HepG2 (cell line): ENCODE results near the gene NOPCHAP1. TPM values are rescaled to one million over a fixed set of nuclear protein-coding genes. Genes with fewer than 3 reads are reported as not detected.

ENCODE experiments used
- ATAC-seq: fragments of 200-7000 bp; cut with Tn5 transposase; 3 replicates; pipeline ENCODE4 v1.9.1; 2020; ENCODE audit warnings: mild to moderate bottlenecking, moderate library complexity
- BruUV-seq: library from RNA; stranded (reverse); fragments of 400-500 nt; replicated peaks from 2 replicates; lab custom pipeline; 2021; lab: Mats Ljungman, UMichigan
- CTCF ChIA-PET: fragments of 300-600 bp; formaldehyde crosslinking; extraction: SDS; loops from one replicate; lab custom pipeline; 2021; ENCODE audit warnings: low total read pairs, inconsistent platforms, low intra/inter-chr PET ratio; lab: Yijun Ruan, JAX
- POLR2A ChIA-PET: fragments of 350-600 bp; sonication (Branson Sonifier 250); formaldehyde crosslinking; loops from one replicate; lab custom pipeline; 2020; ENCODE audit warnings: antibody characterized with exemption, inconsistent platforms; lab: Yijun Ruan, JAX
- DNase-seq: peaks from one replicate; pipeline ENCODE4 v3.0.0-alpha.2; 2015; ENCODE audit warnings: low spot score
- FAIRE-seq: peaks from 3 replicates; lab custom pipeline; 2011; peaks lifted over from hg19 to GRCh38; lab: Jason Lieb, UNC
- H2AFZ ChIP-seq: one replicate; pipeline ENCODE4 v1.6.1; 2011; ENCODE audit warnings: low read length, inconsistent platforms
- H3K27ac ChIP-seq: fragments of 300-600 bp; 3 replicates; pipeline ENCODE4 v1.8.0; 2011; ENCODE audit warnings: mixed run types, mild to moderate bottlenecking, mixed read lengths, low read length, inconsistent platforms; ENCODE audit not compliant: insufficient read depth; ENCODE audit errors: extremely low read length
- H3K27me3 ChIP-seq, 2 experiments: fragments of 200-600 bp in 1 of 2; 2 replicates in 1 of 2; 3 replicates in 1 of 2; pipeline versions ENCODE4 v1.6.0 to v1.8.0; 2011; ENCODE audit warnings: low read length in 2 of 2, mild to moderate bottlenecking in 2 of 2, moderate library complexity in 2 of 2, inconsistent platforms in 1 of 2; ENCODE audit not compliant: insufficient read depth in 2 of 2, control insufficient read depth in 1 of 2
- H3K36me3 ChIP-seq, 2 experiments: fragments of 200-600 bp in 1 of 2; replicated peaks in 1 of 2; 2 replicates in 1 of 2; 3 replicates in 1 of 2; pipeline versions ENCODE4 v1.5.1 to v1.8.0; 2011; ENCODE audit warnings: low read length in 2 of 2, inconsistent platforms in 1 of 2; ENCODE audit not compliant: insufficient read depth in 2 of 2, control insufficient read depth in 1 of 2
- H3K4me1 ChIP-seq: 2 replicates; pipeline ENCODE4 v1.5.1; 2012; ENCODE audit warnings: low read length, inconsistent platforms; ENCODE audit not compliant: insufficient read depth
- H3K4me2 ChIP-seq: 2 replicates; pipeline ENCODE4 v1.6.0; 2011; ENCODE audit warnings: low read depth, low read length, inconsistent platforms
- H3K4me3 ChIP-seq, 3 experiments: fragments of 200-600 bp in 1 of 3; sonication (generic), shearing (Covaris generic) in 1 of 3; replicated peaks in 1 of 3; 2 replicates each; pipeline ENCODE4 v1.5.1; 2011 to 2016; ENCODE audit warnings: low read length in 3 of 3, inconsistent platforms in 2 of 3, low read depth in 2 of 3, mild to moderate bottlenecking in 2 of 3, control low read depth in 1 of 3, mixed read lengths in 1 of 3; ENCODE audit not compliant: insufficient read depth in 1 of 3
- H3K79me2 ChIP-seq: one replicate; pipeline ENCODE4 v1.6.1; 2011; ENCODE audit warnings: low read length, inconsistent platforms; ENCODE audit not compliant: insufficient read depth
- H3K9ac ChIP-seq: 2 replicates; pipeline ENCODE4 v1.6.0; 2011; ENCODE audit warnings: mild to moderate bottlenecking, low read depth, low read length, inconsistent platforms; ENCODE audit not compliant: insufficient read depth
- H3K9me3 ChIP-seq: 2 replicates; pipeline ENCODE4 v1.5.1; 2012; ENCODE audit warnings: mild to moderate bottlenecking, low read length
- H4K20me1 ChIP-seq: 2 replicates; pipeline ENCODE4 v1.6.0; 2011; ENCODE audit warnings: inconsistent platforms, mild to moderate bottlenecking, low read length, moderate library complexity; ENCODE audit not compliant: insufficient read depth
- ARID4A ChIP-seq: sonication (generic); formaldehyde crosslinking; IDR thresholded peaks from 2 replicates; pipeline ENCODE4 v1.5.0; 2020; ENCODE audit warnings: mild to moderate bottlenecking, missing genetic modification reagents, borderline replicate concordance
- CHD4 ChIP-seq: fragments of 200-600 bp; sonication (generic); IDR thresholded peaks from 2 replicates; pipeline ENCODE4 v1.7.0; 2017; ENCODE audit warnings: mild to moderate bottlenecking, low read length, borderline replicate concordance
- ETS1 ChIP-seq: sonication (generic); formaldehyde crosslinking; IDR thresholded peaks from 2 replicates; pipeline ENCODE4 v1.4.0; 2020; ENCODE audit warnings: missing genetic modification reagents
- RXRA ChIP-seq: sonication (generic); formaldehyde crosslinking; IDR thresholded peaks from 2 replicates; pipeline ENCODE4 v1.5.1; 2020; ENCODE audit warnings: missing genetic modification reagents
- SATB2 ChIP-seq: sonication (generic); formaldehyde crosslinking; IDR thresholded peaks from 2 replicates; pipeline ENCODE4 v1.5.0; 2020; ENCODE audit warnings: missing genetic modification reagents
- ZNF782 ChIP-seq: sonication (generic); formaldehyde crosslinking; IDR thresholded peaks from 2 replicates; pipeline ENCODE4 v1.4.0; 2020; ENCODE audit warnings: missing genetic modification reagents, mild to moderate bottlenecking, borderline replicate concordance
- WGBS: methylation state at CpG from one replicate; pipeline ENCODE4 v1.1.6; 2017; ENCODE audit warnings: low lambda C conversion rate; 5-methylcytosine and 5-hydroxymethylcytosine counted together
- in situ Hi-C: cut with HindIII; loops from 2 replicates; pipeline ENCODE4 v1.10.0; 2017; ENCODE audit warnings: low pct_unique_long_range_greater_than_20kb; ENCODE audit not compliant: extremely low pct_ligation_motif_present
- intact Hi-C: fragments of 100-400 bp; cut with micrococcal nuclease; formaldehyde crosslinking; loops from one replicate; pipeline ENCODE4 v1.10.0; 2022; ENCODE audit not compliant: unreplicated experiment
- polyA plus RNA-seq, 8 experiments: library from polyadenylated mRNA; depleted of rRNA in 3 of 8; stranded (reverse) in 7 of 8; unstranded in 1 of 8; fragments of >200 nt; fragmentation: Illumina TruSeq in 4 of 8; extraction: Trizol in 4 of 8; gene quantifications; 2 replicates each; pipeline versions ENCODE4 v1.2.1 to v1.2.3, GENCODE V29; 2011 to 2016; ENCODE audit warnings: low read depth in 4 of 8, missing spikeins in 1 of 8, mixed read lengths in 1 of 8; ENCODE audit not compliant: insufficient read depth in 1 of 8
- total RNA-seq, 5 experiments: library from RNA; depleted of rRNA; stranded (reverse); fragments of >200 nt; fragmentation: Illumina TruSeq; extraction: Trizol; gene quantifications; 2 replicates each; pipeline ENCODE4 v1.2.3, GENCODE V29; 2016; ENCODE audit warnings: low read depth in 1 of 5
- TF ChIP-seq, protein P1 (sequence below): sonication (generic); formaldehyde crosslinking; IDR thresholded peaks from 2 replicates; pipeline ENCODE4 v1.5.0; 2020; ENCODE audit warnings: missing genetic modification reagents, mild to moderate bottlenecking, borderline replicate concordance
- TF ChIP-seq, protein P2 (sequence below): sonication (generic); formaldehyde crosslinking; IDR thresholded peaks from 2 replicates; pipeline ENCODE4 v1.4.0; 2020; ENCODE audit warnings: low read depth, mild to moderate bottlenecking, missing genetic modification reagents

The NOPCHAP1 gene
- total and polyA plus RNA-seq, 2 of the 13 experiments (the other 11 are each of a cell fraction or from before 2014, with no cell fraction given) = 5.7 to 38.1 TPM

GRCh38 chr12:105032703-105033357 lies 46.7 kb downstream of the NOPCHAP1 start:
- in situ Hi-C loops (no loop called here), intact Hi-C loops (no loop called here)
- Histone ChIP-seq H3K4me2 (no peak overlapping the region), H4K20me1 (no peaks in the 10 kb centered on the region), H3K79me2 (no peaks in the 10 kb centered on the region), H3K27me3 (no peaks in the 10 kb centered on the region), H3K9ac (no peak overlapping the region), H3K27ac (no peak overlapping the region), H3K36me3 (no peaks in the 10 kb centered on the region), H2AFZ (no peak overlapping the region), H3K9me3 (no peaks in the 10 kb centered on the region), H3K4me1 (no peaks in the 10 kb centered on the region), H3K4me3 (no peak overlapping the region)
- POLR2A ChIA-PET = no interaction called here
- 94% methylated on average over 4 of the region's 4 CpGs for WGBS
- BruUV-seq = no TSS peak
- TF ChIP-seq RXRA (CRISPR knock-in tag) = no peak
- ATAC-seq (no peak), DNase-seq (no peak), FAIRE-seq (no peak)
- CTCF ChIA-PET = no interaction called here

GRCh38 chr12:105033851-105034250 lies 47.7 kb downstream of the NOPCHAP1 start:
- BruUV-seq = no TSS peak
- WGBS = 97% methylated on average over 2 of the region's 2 CpGs
- Histone ChIP-seq H3K36me3 (no peaks in the 10 kb centered on the region), H2AFZ (no peak overlapping the region), H3K4me3 (no peak overlapping the region), H3K9me3 (no peaks in the 10 kb centered on the region), H3K4me1 (no peaks in the 10 kb centered on the region), H3K9ac (no peak overlapping the region), H3K27me3 (no peaks in the 10 kb centered on the region), H3K79me2 (no peaks in the 10 kb centered on the region), H4K20me1 (no peaks in the 10 kb centered on the region), H3K4me2 (no peak overlapping the region), H3K27ac (no peak overlapping the region)
- ChIA-PET POLR2A (no interaction called here), CTCF (no interaction called here)
- ATAC-seq (no peak), DNase-seq (no peak), FAIRE-seq (no peak)
- intact Hi-C loops = no loop called here
- in situ Hi-C loops = no loop called here
- no peak for TF ChIP-seq ETS1 (CRISPR knock-in tag)
- TF ChIP-seq, protein P1, sequence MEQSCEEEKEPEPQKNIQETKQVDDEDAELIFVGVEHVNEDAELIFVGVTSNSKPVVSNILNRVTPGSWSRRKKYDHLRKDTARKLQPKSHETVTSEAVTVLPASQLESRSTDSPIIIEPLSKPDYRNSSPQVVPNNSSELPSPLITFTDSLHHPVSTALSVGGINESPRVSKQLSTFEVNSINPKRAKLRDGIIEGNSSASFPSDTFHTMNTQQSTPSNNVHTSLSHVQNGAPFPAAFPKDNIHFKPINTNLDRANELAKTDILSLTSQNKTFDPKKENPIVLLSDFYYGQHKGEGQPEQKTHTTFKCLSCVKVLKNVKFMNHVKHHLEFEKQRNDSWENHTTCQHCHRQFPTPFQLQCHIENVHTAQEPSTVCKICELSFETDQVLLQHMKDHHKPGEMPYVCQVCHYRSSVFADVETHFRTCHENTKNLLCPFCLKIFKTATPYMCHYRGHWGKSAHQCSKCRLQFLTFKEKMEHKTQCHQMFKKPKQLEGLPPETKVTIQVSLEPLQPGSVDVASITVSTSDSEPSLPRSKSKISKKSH = no peak
- no peak for TF ChIP-seq ZNF782 (CRISPR knock-in tag)
- no peak for TF ChIP-seq SATB2
- no peak for TF ChIP-seq ARID4A (CRISPR knock-in tag)
- no peak for TF ChIP-seq CHD4
- TF ChIP-seq, protein P2, sequence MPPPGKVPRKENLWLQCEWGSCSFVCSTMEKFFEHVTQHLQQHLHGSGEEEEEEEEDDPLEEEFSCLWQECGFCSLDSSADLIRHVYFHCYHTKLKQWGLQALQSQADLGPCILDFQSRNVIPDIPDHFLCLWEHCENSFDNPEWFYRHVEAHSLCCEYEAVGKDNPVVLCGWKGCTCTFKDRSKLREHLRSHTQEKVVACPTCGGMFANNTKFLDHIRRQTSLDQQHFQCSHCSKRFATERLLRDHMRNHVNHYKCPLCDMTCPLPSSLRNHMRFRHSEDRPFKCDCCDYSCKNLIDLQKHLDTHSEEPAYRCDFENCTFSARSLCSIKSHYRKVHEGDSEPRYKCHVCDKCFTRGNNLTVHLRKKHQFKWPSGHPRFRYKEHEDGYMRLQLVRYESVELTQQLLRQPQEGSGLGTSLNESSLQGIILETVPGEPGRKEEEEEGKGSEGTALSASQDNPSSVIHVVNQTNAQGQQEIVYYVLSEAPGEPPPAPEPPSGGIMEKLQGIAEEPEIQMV (CRISPR knock-in tag) = no peak
